Naive thymus-derived CD4-positive, alpha-beta T cell (primary cell): ENCODE results near the gene GJA10. TPM values are rescaled to one million over a fixed set of nuclear protein-coding genes. Genes with fewer than 3 reads are reported as not detected.
"Not testable (repeated sequence)": the region's sequence is repeated elsewhere in the genome, so short reads cannot be mapped to it uniquely, and the experiment has no call there.

ENCODE experiments used
- ATAC-seq: fragments of 150-1000 bp; cut with Tn5 transposase; 2 replicates; pipeline ENCODE4 v1.10.0; 2021; ENCODE audit warnings: mild to moderate bottlenecking, moderate library complexity
- CTCF ChIA-PET: fragments of 350-600 bp; sonication (Branson Sonifier 250); formaldehyde crosslinking; loops from one replicate; lab custom pipeline; 2021; ENCODE audit warnings: antibody characterized with exemption; lab: Charles Lee
- POLR2A ChIA-PET: fragments of 350-600 bp; sonication (Branson Sonifier 250); formaldehyde crosslinking; loops from one replicate; lab custom pipeline; 2021; ENCODE audit warnings: antibody characterized with exemption, inconsistent platforms; lab: Charles Lee
- DNase-seq, 9 donors: peaks; one replicate each; pipeline versions ENCODE4 v3.0.0 to v3.0.0-alpha.2; 2020 to 2022; ENCODE audit warnings: mixed read lengths in 1 of 9
- H3K27ac ChIP-seq: one replicate; pipeline ENCODE4 v1.7.0; 2013; ENCODE audit warnings: mild to moderate bottlenecking, low read depth, low read length, moderate library complexity
- H3K27me3 ChIP-seq, 2 donors: one replicate each; pipeline ENCODE4 v1.7.0; 2013; ENCODE audit warnings: low read length in 2 of 2, mild to moderate bottlenecking in 2 of 2, moderate library complexity in 2 of 2; ENCODE audit not compliant: control insufficient read depth in 2 of 2, insufficient read depth in 2 of 2
- H3K36me3 ChIP-seq, 3 experiments: 1 replicate in 2 of 3; 2 replicates in 1 of 3; pipeline ENCODE4 v1.7.0; 2013; ENCODE audit warnings: low read length in 3 of 3, mild to moderate bottlenecking in 3 of 3, moderate library complexity in 1 of 3; ENCODE audit not compliant: insufficient read depth in 3 of 3, control insufficient read depth in 2 of 3
- H3K4me1 ChIP-seq, 2 donors: one replicate each; pipeline ENCODE4 v1.7.0; 2013; ENCODE audit warnings: low read length in 2 of 2, mild to moderate bottlenecking in 2 of 2, moderate library complexity in 1 of 2; ENCODE audit not compliant: control insufficient read depth in 2 of 2, insufficient read depth in 2 of 2
- H3K4me3 ChIP-seq: 2 replicates; pipeline ENCODE4 v1.7.0; 2013; ENCODE audit warnings: mild to moderate bottlenecking, low read length
- H3K9me3 ChIP-seq, 3 experiments: 1 replicate in 2 of 3; 2 replicates in 1 of 3; pipeline ENCODE4 v1.7.0; 2013; ENCODE audit warnings: low read length in 3 of 3; ENCODE audit not compliant: control insufficient read depth in 2 of 3
- H3K27ac Mint-ChIP-seq, 9 donors: one replicate each; pipeline ENCODE4 v1.8.0; 2020 to 2022; ENCODE audit warnings: mixed read lengths in 9 of 9, mild to moderate bottlenecking in 8 of 9, moderate library complexity in 5 of 9, inconsistent platforms in 2 of 9
- H3K27me3 Mint-ChIP-seq, 5 donors: one replicate each; pipeline ENCODE4 v1.8.0; 2021 to 2022; ENCODE audit warnings: mixed read lengths in 5 of 5, mild to moderate bottlenecking in 1 of 5
- H3K36me3 Mint-ChIP-seq, 5 donors: one replicate each; pipeline ENCODE4 v1.8.0; 2020 to 2022; ENCODE audit warnings: mixed read lengths in 5 of 5, mild to moderate bottlenecking in 3 of 5, inconsistent platforms in 1 of 5
- H3K4me1 Mint-ChIP-seq, 7 donors: one replicate each; pipeline ENCODE4 v1.8.0; 2020 to 2022; ENCODE audit warnings: mixed read lengths in 7 of 7, mild to moderate bottlenecking in 3 of 7, inconsistent platforms in 1 of 7
- H3K4me3 Mint-ChIP-seq, 10 donors: one replicate each; pipeline ENCODE4 v1.8.0; 2020 to 2022; ENCODE audit warnings: mild to moderate bottlenecking in 10 of 10, mixed read lengths in 10 of 10, moderate library complexity in 6 of 10, inconsistent platforms in 2 of 10
- H3K9me3 Mint-ChIP-seq, 11 donors: one replicate each; pipeline ENCODE4 v1.8.0; 2020 to 2022; ENCODE audit warnings: mixed read lengths in 11 of 11, mild to moderate bottlenecking in 4 of 11, inconsistent platforms in 1 of 11, moderate library complexity in 1 of 11
- intact Hi-C, 2 donors: fragments of 100-400 bp; cut with micrococcal nuclease; formaldehyde crosslinking; loops; one replicate each; pipeline ENCODE4 v1.15.1; 2023
- polyA plus RNA-seq, 2 donors: library from polyadenylated mRNA; unstranded; fragments of 300-500 nt; fragmentation: Illumina TruSeq; gene quantifications; one replicate each; pipeline ENCODE4 v1.2.3, GENCODE V29; 2021
- total RNA-seq, 6 experiments: library from RNA in 5 of 6; stranded (reverse) in 5 of 6; gene quantifications; 1 replicate in 5 of 6; 2 replicates in 1 of 6; pipeline ENCODE4 v1.2.3 and lab custom pipeline; 2021 to 2026

The GJA10 gene
- total RNA-seq (under 1 TPM in 1 of 5 experiments, not detected in 4; 0.15 TPM), polyA plus RNA-seq (not detected), total RNA-seq (lab: John Stamatoyannopoulos, UW) (not detected)

DNA sequence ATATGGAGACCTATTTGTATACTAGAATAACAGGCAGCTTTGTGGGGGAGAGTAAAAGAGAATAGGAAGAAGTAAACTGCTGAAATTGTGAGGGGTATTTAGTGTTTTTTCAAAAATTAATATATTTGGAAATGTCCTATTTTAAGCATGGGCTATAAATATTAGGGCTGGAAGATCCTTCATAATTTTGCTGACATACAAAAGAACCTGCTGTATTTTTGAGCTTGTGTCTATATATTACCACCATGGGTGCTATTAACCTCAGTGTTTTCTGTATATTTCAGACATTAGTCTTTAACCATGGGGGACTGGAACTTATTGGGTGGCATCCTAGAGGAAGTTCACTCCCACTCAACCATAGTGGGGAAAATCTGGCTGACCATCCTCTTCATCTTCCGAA, at the start of gene GJA10:
TSS of gene GJA10 (plus strand) at position 301 of the 400 bp plus-strand sequence. CDS start at position 301, 0 bp downstream.
- Histone ChIP-seq H3K4me1 (no peaks in the 10 kb centered on the region), H3K4me3 (no peak within 1 kb of the TSS), H3K27me3 (peaks cover 0 to 2% of the 10 kb centered on the region in 2 donors), H3K36me3 (no peaks in the 10 kb centered on the region), H3K9me3 (no peaks in the 10 kb centered on the region), H3K27ac (no peak within 1 kb of the TSS)
- Mint-ChIP-seq H3K36me3 (peaks cover 0 to 5% (median 1%) of the 10 kb centered on the region in 5 donors), H3K27ac (no peak within 1 kb of the TSS), H3K27me3 (peaks cover 40 to 53% (median 45%) of the 10 kb centered on the region in 5 donors), H3K4me3 (no peak within 1 kb of the TSS), H3K4me1 (peaks cover 0 to 12% (median 0%) of the 10 kb centered on the region in 7 donors), H3K9me3 (peaks cover 0 to 3% (median 0%) of the 10 kb centered on the region in 11 donors)
- ATAC-seq, result no peak
- DNase-seq, result no peak
- intact Hi-C loops, result no loop called here
- ChIA-PET POLR2A (no interaction called here), CTCF (no interaction called here)

DNA sequence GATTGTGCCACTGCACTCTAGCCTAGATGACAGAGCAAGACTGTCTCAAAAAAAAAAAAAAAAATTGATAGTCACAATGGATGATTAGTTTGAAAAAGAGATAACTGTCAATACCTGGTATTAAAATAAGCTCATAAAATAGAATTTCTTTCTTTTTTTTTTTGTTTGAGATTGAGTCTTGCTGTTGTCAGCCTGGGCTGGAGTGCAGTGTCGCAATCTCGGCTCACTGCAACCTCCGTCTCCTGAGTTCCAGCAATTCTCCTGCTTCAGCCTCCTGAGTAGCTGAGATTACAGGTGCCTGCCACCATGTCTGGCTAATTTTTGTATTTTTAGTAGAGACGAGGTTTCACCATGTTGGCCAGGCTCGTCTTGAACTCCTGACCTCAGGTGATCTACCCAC, 46.8 kb upstream of the GJA10 start:
- H3K4me1 Mint-ChIP-seq, result peaks cover 11 to 29% (median 19%) of the 10 kb centered on the region in 7 donors
- H3K4me3 ChIP-seq, H3K27me3 Mint-ChIP-seq, H3K9me3 Mint-ChIP-seq, H3K4me3 Mint-ChIP-seq, H3K27ac ChIP-seq, ATAC-seq, H3K9me3 ChIP-seq, intact Hi-C loops, H3K27ac Mint-ChIP-seq, DNase-seq, H3K4me1 ChIP-seq, H3K27me3 ChIP-seq: not testable (repeated sequence)
- H3K36me3 ChIP-seq, result peaks cover 0 to 17% (median 5%) of the 10 kb centered on the region in 3 experiments
- POLR2A ChIA-PET, result interaction anchor here (0.7 kb wide), 1 partner anchor 127 kb away, joined by 6 read pairs; no protein-coding TSS in a partner anchor
- H3K36me3 Mint-ChIP-seq, result peaks cover 3 to 40% (median 9%) of the 10 kb centered on the region in 5 donors
- CTCF ChIA-PET, result interaction anchor here (0.6 kb wide), 2 partner anchors 10 to 24 kb away, joined by 3 to 4 read pairs; no protein-coding TSS in a partner anchor

DNA sequence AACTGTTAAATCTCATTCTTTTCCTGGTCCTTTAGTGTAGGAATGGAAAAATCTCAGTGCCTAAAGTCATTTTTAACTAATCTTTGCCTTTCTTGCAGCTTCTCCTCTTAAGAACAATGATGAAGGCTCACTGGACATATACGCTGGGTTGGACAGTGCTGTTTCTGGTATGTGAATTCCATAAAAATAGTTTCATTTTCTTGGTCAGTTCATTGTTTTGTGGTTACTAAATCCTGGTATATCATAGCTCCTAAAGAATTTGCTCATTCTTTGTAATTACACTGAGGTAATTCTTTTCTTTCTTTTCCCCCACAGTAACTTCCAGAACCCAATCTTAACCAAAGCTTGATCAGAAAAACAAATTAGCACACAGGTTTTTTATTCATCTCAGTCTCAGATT, 41.2 kb upstream of the GJA10 start:
- DNase-seq, result no peak
- peaks cover 8 to 68% (median 21%) of the 10 kb centered on the region in 3 experiments for H3K36me3 ChIP-seq
- no peaks in the 10 kb centered on the region for H3K9me3 Mint-ChIP-seq
- H3K4me3 Mint-ChIP-seq, result no peak overlapping the region
- ChIA-PET POLR2A (no interaction called here), CTCF (interaction anchor here (0.6 kb wide), 2 partner anchors 56 to 335 kb away, joined by 3 to 4 read pairs; no protein-coding TSS in a partner anchor)
- no peaks in the 10 kb centered on the region for H3K9me3 ChIP-seq
- H3K36me3 Mint-ChIP-seq, result peaks cover 8 to 63% (median 27%) of the 10 kb centered on the region in 5 donors
- intact Hi-C loops, result no loop called here
- H3K4me1 Mint-ChIP-seq, result peaks cover 0 to 15% (median 5%) of the 10 kb centered on the region in 7 donors
- H3K4me1 ChIP-seq, result no peaks in the 10 kb centered on the region
- no peak overlapping the region for H3K4me3 ChIP-seq
- H3K27me3 Mint-ChIP-seq, result no peaks in the 10 kb centered on the region
- no peak overlapping the region for H3K27ac ChIP-seq
- no peaks in the 10 kb centered on the region for H3K27me3 ChIP-seq
- no peak for ATAC-seq
- H3K27ac Mint-ChIP-seq, result peak overlapping the region in 1 of 9 donors; percentile 45

DNA sequence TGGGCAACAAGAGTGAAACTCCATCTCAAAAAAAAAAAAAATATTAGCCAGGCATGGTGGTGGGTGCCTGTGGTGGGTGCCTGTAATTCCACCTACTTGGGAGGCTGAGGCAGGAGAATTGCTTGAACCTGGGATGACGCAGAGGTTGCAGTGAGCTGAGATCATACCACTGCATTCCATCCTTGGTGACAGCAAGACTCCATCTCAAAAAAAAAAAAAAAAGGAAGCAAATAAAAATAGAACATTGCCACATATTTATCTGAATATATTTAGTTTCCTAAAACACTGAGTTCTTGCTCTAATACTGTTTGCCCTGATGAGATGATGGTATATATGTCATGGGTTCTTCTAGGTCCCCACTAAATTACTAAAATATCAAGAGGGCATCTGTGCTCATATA, 36.2 kb upstream of the GJA10 start:
- H3K27me3 Mint-ChIP-seq, result no peaks in the 10 kb centered on the region
- peaks cover 0 to 11% (median 0%) of the 10 kb centered on the region in 11 donors for H3K9me3 Mint-ChIP-seq
- CTCF ChIA-PET, result interaction anchor here (0.7 kb wide), 1 partner anchor 619 kb away, joined by 3 read pairs; no protein-coding TSS in a partner anchor

DNA sequence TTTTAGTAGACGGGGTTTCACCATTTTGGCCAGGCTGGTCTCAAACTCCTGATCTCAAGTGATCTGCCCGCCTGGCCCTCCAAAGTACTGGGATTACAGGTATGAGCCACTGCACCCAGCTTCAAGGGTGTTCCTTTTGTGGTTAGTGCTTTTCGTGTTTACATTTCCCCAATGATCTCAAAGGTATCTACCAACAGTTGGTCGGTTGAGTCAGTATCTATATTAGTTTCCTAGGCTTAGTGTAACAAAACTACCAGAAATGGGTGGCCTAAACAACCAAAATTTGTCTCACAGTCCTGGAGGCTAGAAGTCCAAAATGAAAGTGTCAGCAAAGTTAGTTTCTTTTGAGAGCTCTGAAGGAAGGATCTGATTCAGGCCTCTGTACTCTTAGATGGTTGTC, 34.5 kb upstream of the GJA10 start:
- DNase-seq (no peak), ATAC-seq (no peak)
- intact Hi-C loops, result no loop called here
- Histone ChIP-seq H3K9me3 (no peaks in the 10 kb centered on the region), H3K4me1 (no peaks in the 10 kb centered on the region), H3K36me3 (peaks cover 8 to 72% (median 21%) of the 10 kb centered on the region in 3 experiments), H3K27me3 (no peaks in the 10 kb centered on the region), H3K27ac (no peak overlapping the region), H3K4me3 (no peak overlapping the region)
- H3K27me3 Mint-ChIP-seq, result no peaks in the 10 kb centered on the region
- peaks cover 0 to 22% (median 6%) of the 10 kb centered on the region in 7 donors for H3K4me1 Mint-ChIP-seq
- POLR2A ChIA-PET, result no interaction called here
- H3K4me3 Mint-ChIP-seq, result peak overlapping the region in 1 of 10 donors; percentile 71
- CTCF ChIA-PET, result interaction anchor here (0.7 kb wide), 1 partner anchor 152 kb away, joined by 4 read pairs; no protein-coding TSS in a partner anchor
- peaks cover 0 to 14% (median 0%) of the 10 kb centered on the region in 11 donors for H3K9me3 Mint-ChIP-seq
- peaks cover 21 to 60% (median 49%) of the 10 kb centered on the region in 5 donors for H3K36me3 Mint-ChIP-seq
- peak overlapping the region in 4 of 9 donors; percentile 11 to 86 (median 53) for H3K27ac Mint-ChIP-seq

More for the DNA sequence above, 36.2 kb upstream of the GJA10 start:
- intact Hi-C loops, result no loop called here
- Histone ChIP-seq H3K4me1 (no peaks in the 10 kb centered on the region), H3K9me3 (no peaks in the 10 kb centered on the region), H3K36me3 (peaks cover 22 to 79% (median 26%) of the 10 kb centered on the region in 3 experiments), H3K27me3 (no peaks in the 10 kb centered on the region), H3K4me3 (no peak overlapping the region), H3K27ac (no peak overlapping the region)
- Mint-ChIP-seq H3K4me3 (no peak overlapping the region), H3K27ac (no peak overlapping the region), H3K36me3 (peaks cover 23 to 57% (median 53%) of the 10 kb centered on the region in 5 donors), H3K4me1 (peaks cover 0 to 24% (median 6%) of the 10 kb centered on the region in 7 donors)
- ATAC-seq (no peak), DNase-seq (no peak)
- POLR2A ChIA-PET, result no interaction called here

DNA sequence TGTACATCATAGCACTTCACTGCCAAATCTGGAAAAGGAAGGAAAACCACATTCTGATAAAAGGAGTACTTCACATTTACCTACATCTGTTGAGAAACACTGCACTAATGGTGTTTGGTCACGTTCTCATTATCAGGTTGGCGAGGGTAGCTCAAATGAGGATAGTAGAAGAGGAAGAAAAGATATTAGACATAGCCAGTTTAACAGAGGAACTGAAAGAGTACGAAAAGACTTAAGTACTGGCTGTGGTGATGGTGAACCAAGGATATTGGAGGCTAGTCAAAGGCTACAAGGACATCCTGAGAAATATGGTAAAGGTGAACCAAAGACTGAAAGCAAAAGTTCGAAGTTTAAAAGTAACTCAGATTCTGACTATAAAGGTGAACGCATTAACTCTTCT, 32.0 kb upstream of the GJA10 start:
- no peak overlapping the region for H3K27ac Mint-ChIP-seq
- peaks cover 33 to 72% (median 60%) of the 10 kb centered on the region in 5 donors for H3K36me3 Mint-ChIP-seq
- no peak overlapping the region for H3K27ac ChIP-seq
- POLR2A ChIA-PET, result no interaction called here
- peaks cover 0 to 17% (median 0%) of the 10 kb centered on the region in 11 donors for H3K9me3 Mint-ChIP-seq
- intact Hi-C loops, result no loop called here
- H3K4me1 ChIP-seq, result no peaks in the 10 kb centered on the region
- no peaks in the 10 kb centered on the region for H3K9me3 ChIP-seq
- peaks cover 0 to 22% (median 6%) of the 10 kb centered on the region in 7 donors for H3K4me1 Mint-ChIP-seq
- ATAC-seq, result peak; percentile 48
- no peaks in the 10 kb centered on the region for H3K27me3 ChIP-seq
- H3K4me3 ChIP-seq, result no peak overlapping the region
- H3K4me3 Mint-ChIP-seq, result no peak overlapping the region
- no peaks in the 10 kb centered on the region for H3K27me3 Mint-ChIP-seq
- CTCF ChIA-PET, result no interaction called here
- DNase-seq, result no peak
- H3K36me3 ChIP-seq, result peaks cover 5 to 61% (median 18%) of the 10 kb centered on the region in 3 experiments
